ENCODE measurements around the gene SMARCAL1. TPM values are rescaled to one million over a fixed set of nuclear protein-coding genes. Genes with fewer than 3 reads are reported as not detected.

SMARCAL1 gene
- polyA plus RNA-seq, 1 of the 3 experiments (the other 2 are of a cell fraction) = 27.0 TPM

GRCh38 chr2:216453955-216454614 lies 41.8 kb downstream of the SMARCAL1 start (continued):
- TF ChIP-seq NFIC (IDR thresholded peaks at IDR 0.05; ENCODE audit: borderline replicate concordance) (no peak), NRF1 (IDR thresholded peaks at IDR 0.05; ENCODE audit: low read depth, low read length) (no peak), IRF3 (IDR thresholded peaks at IDR 0.05; ENCODE audit: low read depth, low read length) (no peak)

DNA sequence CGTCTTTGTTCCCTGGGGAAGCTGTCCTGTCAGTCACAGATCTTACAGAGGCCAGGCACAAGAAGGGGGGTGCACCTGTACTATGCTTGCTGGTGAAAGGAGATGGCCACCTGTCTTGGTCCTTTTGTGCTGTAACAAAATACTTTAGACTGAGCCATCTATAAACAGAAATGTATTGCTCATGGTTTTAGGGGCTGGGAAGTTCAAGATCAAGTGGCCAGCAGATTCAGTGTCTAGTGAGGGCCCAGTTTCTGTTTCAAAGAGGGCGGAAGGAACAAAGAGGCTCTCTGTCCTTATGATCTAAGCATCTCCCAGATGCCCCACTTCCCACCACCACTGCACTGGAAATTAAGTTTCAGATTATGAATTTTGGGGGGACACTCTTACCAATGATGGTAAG lies 50.9 kb downstream of the SMARCAL1 start:
- H2AFZ ChIP-seq (ENCODE audit: low read depth) = no peak overlapping the region
- no peak overlapping the region for H3K9ac ChIP-seq
- H4K20me1 ChIP-seq (ENCODE audit: insufficient read depth) = no peaks in the 10 kb centered on the region
- no peaks in the 10 kb centered on the region for H3K9me3 ChIP-seq
- CTCF ChIA-PET = interaction anchor here (1.3 kb wide), 1 partner anchor 10 kb away, joined by 4 read pairs; no protein-coding TSS in a partner anchor
- H3K4me1 ChIP-seq (ENCODE audit: control insufficient read depth in 1 of 2, insufficient read depth in 2 of 2, low read depth in 1 of 2, low read length in 1 of 2) = peaks cover 0 to 15% of the 10 kb centered on the region in 2 experiments; a peak in 2 of 4 replicates
- H3K27ac ChIP-seq (ENCODE audit: low read depth in 2 of 2, low read length in 1 of 2) = no peak overlapping the region
- no peaks in the 10 kb centered on the region for H3K9me2 ChIP-seq
- no peaks in the 10 kb centered on the region for H3K79me2 ChIP-seq (ENCODE audit: insufficient read depth)
- H3K27me3 ChIP-seq (ENCODE audit: insufficient read depth) = no peaks in the 10 kb centered on the region
- no peak overlapping the region for H3K4me3 ChIP-seq (ENCODE audit: low read depth in 2 of 2, low read length in 1 of 2)
- peaks cover 2 to 12% of the 10 kb centered on the region in 2 experiments for H3K36me3 ChIP-seq (replicated peaks in 1 of 2; ENCODE audit: control insufficient read depth in 1 of 2, insufficient read depth in 2 of 2, low read length in 1 of 2)
- TF ChIP-seq RXRA (IDR thresholded peaks at IDR 0.05; ENCODE audit: borderline replicate concordance, low read depth) = no peak
- no peak for TF ChIP-seq SMC3 (IDR thresholded peaks at IDR 0.05; ENCODE audit: low read depth, low read length)
- TF ChIP-seq MXI1 (IDR thresholded peaks at IDR 0.05; ENCODE audit: low read depth, low read length) = no peak
- no peak for TF ChIP-seq TEAD4 (IDR thresholded peaks at IDR 0.05; ENCODE audit: borderline replicate concordance, insufficient read depth)
- TF ChIP-seq, protein P1, sequence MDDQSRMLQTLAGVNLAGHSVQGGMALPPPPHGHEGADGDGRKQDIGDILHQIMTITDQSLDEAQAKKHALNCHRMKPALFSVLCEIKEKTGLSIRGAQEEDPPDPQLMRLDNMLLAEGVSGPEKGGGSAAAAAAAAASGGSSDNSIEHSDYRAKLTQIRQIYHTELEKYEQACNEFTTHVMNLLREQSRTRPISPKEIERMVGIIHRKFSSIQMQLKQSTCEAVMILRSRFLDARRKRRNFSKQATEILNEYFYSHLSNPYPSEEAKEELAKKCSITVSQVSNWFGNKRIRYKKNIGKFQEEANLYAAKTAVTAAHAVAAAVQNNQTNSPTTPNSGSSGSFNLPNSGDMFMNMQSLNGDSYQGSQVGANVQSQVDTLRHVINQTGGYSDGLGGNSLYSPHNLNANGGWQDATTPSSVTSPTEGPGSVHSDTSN (IDR thresholded peaks at IDR 0.05) = no peak
- no peak for TF ChIP-seq NRF1 (IDR thresholded peaks at IDR 0.05; ENCODE audit: low read depth, low read length)
- TF ChIP-seq TCF12 (IDR thresholded peaks at IDR 0.05) = no peak
- 100% methylated on average over 2 of the region's 2 CpGs for WGBS (ENCODE audit: low lambda C conversion rate)
- no peak overlapping the region for H3K4me2 ChIP-seq
- POLR2A ChIA-PET = no interaction called here
- H3F3A ChIP-seq (replicated peaks; ENCODE audit: insufficient read depth) = peaks cover 9% of the 10 kb centered on the region
- DNase-seq = no peak

DNA sequence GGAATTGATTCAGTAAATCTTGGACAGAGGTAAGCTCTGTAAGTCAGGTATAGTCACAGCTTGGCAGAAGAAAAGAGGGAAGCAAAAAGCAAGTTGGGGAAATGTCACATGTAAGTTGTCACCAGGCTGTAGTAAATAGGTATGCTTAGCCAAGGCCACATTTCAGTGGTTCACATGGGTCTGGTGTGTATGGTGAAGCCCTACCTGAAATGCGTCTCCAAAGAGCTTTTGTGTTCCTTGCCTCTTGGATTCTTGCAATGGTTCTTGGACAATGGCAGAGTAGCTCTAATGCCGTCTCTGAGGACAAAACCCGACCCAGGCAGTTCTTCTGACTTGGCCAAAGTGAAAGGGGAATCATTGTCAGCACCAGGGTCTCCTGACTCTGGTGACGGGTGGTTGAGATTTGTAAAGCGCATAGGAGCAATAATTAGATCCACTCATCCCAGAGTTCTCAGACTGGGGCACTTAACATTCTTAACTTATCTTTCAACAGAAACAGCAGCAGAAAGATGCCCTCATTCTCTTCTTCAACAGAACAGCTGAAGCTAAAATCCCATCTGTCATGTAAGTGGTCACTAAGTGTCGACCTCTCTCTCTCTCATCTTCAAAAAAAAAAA lies 51.9 kb downstream of the SMARCAL1 start:
- Histone ChIP-seq H3K4me3 (ENCODE audit: low read depth in 2 of 2, low read length in 1 of 2) (no peak overlapping the region), H3K36me3 (replicated peaks in 1 of 2; ENCODE audit: control insufficient read depth in 1 of 2, insufficient read depth in 2 of 2, low read length in 1 of 2) (peaks cover 4 to 17% of the 10 kb centered on the region in 2 experiments), H3K9me2 (no peaks in the 10 kb centered on the region), H3K79me2 (ENCODE audit: insufficient read depth) (no peaks in the 10 kb centered on the region), H4K20me1 (ENCODE audit: insufficient read depth) (no peaks in the 10 kb centered on the region), H3K4me1 (ENCODE audit: control insufficient read depth in 1 of 2, insufficient read depth in 2 of 2, low read depth in 1 of 2, low read length in 1 of 2) (peaks cover 0 to 15% of the 10 kb centered on the region in 2 experiments; a peak in 2 of 4 replicates), H3K27ac (ENCODE audit: low read depth in 2 of 2, low read length in 1 of 2) (peak overlapping the region in 1 of 2 experiments; percentile 35; a peak in 2 of 4 replicates), H3F3A (replicated peaks; ENCODE audit: insufficient read depth) (peaks cover 12% of the 10 kb centered on the region), H3K9me3 (no peaks in the 10 kb centered on the region), H3K9ac (no peak overlapping the region), H2AFZ (ENCODE audit: low read depth) (no peak overlapping the region), H3K27me3 (ENCODE audit: insufficient read depth) (no peaks in the 10 kb centered on the region), H3K4me2 (no peak overlapping the region)
- ChIA-PET CTCF (interaction anchor here (0.9 to 1.6 kb wide), 3 partner anchors 21 to 354 kb away, joined by 3 read pairs; no protein-coding TSS in a partner anchor), POLR2A (no interaction called here)
- peak; percentile 36 for DNase-seq
- 84% methylated on average over 6 of the region's 6 CpGs for WGBS (ENCODE audit: low lambda C conversion rate)
- TF ChIP-seq, protein P2, sequence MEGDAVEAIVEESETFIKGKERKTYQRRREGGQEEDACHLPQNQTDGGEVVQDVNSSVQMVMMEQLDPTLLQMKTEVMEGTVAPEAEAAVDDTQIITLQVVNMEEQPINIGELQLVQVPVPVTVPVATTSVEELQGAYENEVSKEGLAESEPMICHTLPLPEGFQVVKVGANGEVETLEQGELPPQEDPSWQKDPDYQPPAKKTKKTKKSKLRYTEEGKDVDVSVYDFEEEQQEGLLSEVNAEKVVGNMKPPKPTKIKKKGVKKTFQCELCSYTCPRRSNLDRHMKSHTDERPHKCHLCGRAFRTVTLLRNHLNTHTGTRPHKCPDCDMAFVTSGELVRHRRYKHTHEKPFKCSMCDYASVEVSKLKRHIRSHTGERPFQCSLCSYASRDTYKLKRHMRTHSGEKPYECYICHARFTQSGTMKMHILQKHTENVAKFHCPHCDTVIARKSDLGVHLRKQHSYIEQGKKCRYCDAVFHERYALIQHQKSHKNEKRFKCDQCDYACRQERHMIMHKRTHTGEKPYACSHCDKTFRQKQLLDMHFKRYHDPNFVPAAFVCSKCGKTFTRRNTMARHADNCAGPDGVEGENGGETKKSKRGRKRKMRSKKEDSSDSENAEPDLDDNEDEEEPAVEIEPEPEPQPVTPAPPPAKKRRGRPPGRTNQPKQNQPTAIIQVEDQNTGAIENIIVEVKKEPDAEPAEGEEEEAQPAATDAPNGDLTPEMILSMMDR (IDR thresholded peaks at IDR 0.05) = no peak
- TF ChIP-seq RFX5 (IDR thresholded peaks at IDR 0.05; ENCODE audit: low read length) (no peak), CHD2 (IDR thresholded peaks at IDR 0.05; ENCODE audit: low read length, partially characterized antibody) (no peak), POLR2AphosphoS5 (IDR thresholded peaks at IDR 0.05; ENCODE audit: low read depth, low read length) (no peak), RAD21 (IDR thresholded peaks at IDR 0.05; ENCODE audit: low read length) (no peak), NFIC (IDR thresholded peaks at IDR 0.05; ENCODE audit: borderline replicate concordance) (no peak), MEF2A (IDR thresholded peaks at IDR 0.05; ENCODE audit: borderline replicate concordance, low read depth) (no peak), FOSL2 (IDR thresholded peaks at IDR 0.05; ENCODE audit: borderline replicate concordance, low read depth) (no peak)
- TF ChIP-seq, protein P3, sequence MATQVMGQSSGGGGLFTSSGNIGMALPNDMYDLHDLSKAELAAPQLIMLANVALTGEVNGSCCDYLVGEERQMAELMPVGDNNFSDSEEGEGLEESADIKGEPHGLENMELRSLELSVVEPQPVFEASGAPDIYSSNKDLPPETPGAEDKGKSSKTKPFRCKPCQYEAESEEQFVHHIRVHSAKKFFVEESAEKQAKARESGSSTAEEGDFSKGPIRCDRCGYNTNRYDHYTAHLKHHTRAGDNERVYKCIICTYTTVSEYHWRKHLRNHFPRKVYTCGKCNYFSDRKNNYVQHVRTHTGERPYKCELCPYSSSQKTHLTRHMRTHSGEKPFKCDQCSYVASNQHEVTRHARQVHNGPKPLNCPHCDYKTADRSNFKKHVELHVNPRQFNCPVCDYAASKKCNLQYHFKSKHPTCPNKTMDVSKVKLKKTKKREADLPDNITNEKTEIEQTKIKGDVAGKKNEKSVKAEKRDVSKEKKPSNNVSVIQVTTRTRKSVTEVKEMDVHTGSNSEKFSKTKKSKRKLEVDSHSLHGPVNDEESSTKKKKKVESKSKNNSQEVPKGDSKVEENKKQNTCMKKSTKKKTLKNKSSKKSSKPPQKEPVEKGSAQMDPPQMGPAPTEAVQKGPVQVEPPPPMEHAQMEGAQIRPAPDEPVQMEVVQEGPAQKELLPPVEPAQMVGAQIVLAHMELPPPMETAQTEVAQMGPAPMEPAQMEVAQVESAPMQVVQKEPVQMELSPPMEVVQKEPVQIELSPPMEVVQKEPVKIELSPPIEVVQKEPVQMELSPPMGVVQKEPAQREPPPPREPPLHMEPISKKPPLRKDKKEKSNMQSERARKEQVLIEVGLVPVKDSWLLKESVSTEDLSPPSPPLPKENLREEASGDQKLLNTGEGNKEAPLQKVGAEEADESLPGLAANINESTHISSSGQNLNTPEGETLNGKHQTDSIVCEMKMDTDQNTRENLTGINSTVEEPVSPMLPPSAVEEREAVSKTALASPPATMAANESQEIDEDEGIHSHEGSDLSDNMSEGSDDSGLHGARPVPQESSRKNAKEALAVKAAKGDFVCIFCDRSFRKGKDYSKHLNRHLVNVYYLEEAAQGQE (IDR thresholded peaks at IDR 0.05; ENCODE audit: low read depth, low read length) = no peak

All from SK-N-SH (cell line).